Thyroid gland (tissue), 4 donors: Measurements from ENCODE around the gene SF3B2.
"Not testable (repeated sequence)": the region's sequence is repeated elsewhere in the genome, so short reads cannot be mapped to it uniquely, and the experiment has no call there.

Experiments
- POLR2A ChIP-seq, 2 donors: fragments of 450-650 bp; IDR thresholded peaks; one replicate each; pipeline ENCODE4 v1.6.1; 2017; ENCODE audit warnings: antibody characterized with exemption in 2 of 2, mild to moderate bottlenecking in 2 of 2, moderate library complexity in 1 of 2
- TF ChIP-seq, protein P1 (sequence below), 6 experiments: fragments of 200-600 bp in 3 of 6; fragments of 450-650 bp in 3 of 6; sonication (generic) in 3 of 6; IDR thresholded peaks; one replicate each; pipeline ENCODE4 v1.5.1; 2016 to 2019; ENCODE audit warnings: antibody characterized with exemption in 6 of 6, mild to moderate bottlenecking in 2 of 6, inconsistent platforms in 1 of 6, moderate library complexity in 1 of 6

DNA sequence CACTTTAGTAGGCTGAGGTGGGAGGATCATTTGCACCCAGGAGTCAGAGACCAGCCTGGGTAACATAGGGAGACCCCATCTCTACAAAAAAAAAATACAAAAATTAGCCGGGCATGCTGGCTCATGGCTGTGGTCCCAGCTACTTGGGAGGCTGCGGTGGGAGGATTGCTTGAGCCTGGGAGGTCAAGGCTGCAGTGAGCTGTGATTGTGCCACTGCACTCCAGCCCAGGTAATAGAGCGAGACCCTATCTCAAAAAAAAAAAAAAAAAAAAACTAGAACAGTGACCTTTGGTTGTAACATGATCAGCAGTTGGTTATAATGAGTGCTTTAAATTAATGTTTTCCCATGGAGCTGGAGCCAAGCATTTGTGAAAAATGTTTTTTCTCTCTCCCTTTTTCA is 62.8 kb downstream of the SF3B2 start:
- not testable (repeated sequence) for TF ChIP-seq POLR2A (IDR thresholded peaks at IDR 0.05)
- TF ChIP-seq, protein P1, sequence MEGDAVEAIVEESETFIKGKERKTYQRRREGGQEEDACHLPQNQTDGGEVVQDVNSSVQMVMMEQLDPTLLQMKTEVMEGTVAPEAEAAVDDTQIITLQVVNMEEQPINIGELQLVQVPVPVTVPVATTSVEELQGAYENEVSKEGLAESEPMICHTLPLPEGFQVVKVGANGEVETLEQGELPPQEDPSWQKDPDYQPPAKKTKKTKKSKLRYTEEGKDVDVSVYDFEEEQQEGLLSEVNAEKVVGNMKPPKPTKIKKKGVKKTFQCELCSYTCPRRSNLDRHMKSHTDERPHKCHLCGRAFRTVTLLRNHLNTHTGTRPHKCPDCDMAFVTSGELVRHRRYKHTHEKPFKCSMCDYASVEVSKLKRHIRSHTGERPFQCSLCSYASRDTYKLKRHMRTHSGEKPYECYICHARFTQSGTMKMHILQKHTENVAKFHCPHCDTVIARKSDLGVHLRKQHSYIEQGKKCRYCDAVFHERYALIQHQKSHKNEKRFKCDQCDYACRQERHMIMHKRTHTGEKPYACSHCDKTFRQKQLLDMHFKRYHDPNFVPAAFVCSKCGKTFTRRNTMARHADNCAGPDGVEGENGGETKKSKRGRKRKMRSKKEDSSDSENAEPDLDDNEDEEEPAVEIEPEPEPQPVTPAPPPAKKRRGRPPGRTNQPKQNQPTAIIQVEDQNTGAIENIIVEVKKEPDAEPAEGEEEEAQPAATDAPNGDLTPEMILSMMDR (IDR thresholded peaks at IDR 0.05): not testable (repeated sequence)
